Large intestine (tissue), 3 donors: ENCODE measurements around the gene TNS4. TPM values are rescaled to one million over a fixed set of nuclear protein-coding genes. Genes with fewer than 3 reads are reported as not detected.

ENCODE experiments used
- DNase-seq, 2 donors: peaks; one replicate each; pipeline versions ENCODE4 v3.0.0 to v3.0.0-alpha.2; 2013
- H3K27ac ChIP-seq: one replicate; pipeline ENCODE4 v1.5.1; 2013; ENCODE audit warnings: low read length
- H3K27me3 ChIP-seq: 2 replicates; pipeline ENCODE4 v1.6.1; 2013; ENCODE audit warnings: low read length; ENCODE audit not compliant: control insufficient read depth, insufficient read depth
- H3K36me3 ChIP-seq: 2 replicates; pipeline ENCODE4 v1.6.1; 2013; ENCODE audit warnings: low read length; ENCODE audit not compliant: control insufficient read depth, insufficient read depth
- H3K4me1 ChIP-seq: one replicate; pipeline ENCODE4 v1.6.1; 2013; ENCODE audit warnings: low read length; ENCODE audit not compliant: control insufficient read depth, insufficient read depth
- H3K4me3 ChIP-seq: one replicate; pipeline ENCODE4 v1.5.1; 2013; ENCODE audit warnings: low read length
- H3K9me3 ChIP-seq: one replicate; pipeline ENCODE4 v1.6.1; 2013; ENCODE audit warnings: mild to moderate bottlenecking, low read depth, low read length, moderate library complexity; ENCODE audit not compliant: control insufficient read depth
- WGBS: methylation state at CpG from one replicate; pipeline ENCODE4 v1.1.5; 2013; ENCODE audit warnings: low lambda C conversion rate; ENCODE audit not compliant: insufficient coverage; 5-methylcytosine and 5-hydroxymethylcytosine counted together
- polyA plus RNA-seq: library from polyadenylated mRNA; unstranded; fragments of 120-200 nt; gene quantifications from one replicate; pipeline ENCODE4 v1.2.1, GENCODE V29; 2013

The TNS4 gene
- polyA plus RNA-seq, 1 donor: 0.06 TPM

GRCh38 chr17:40454613-40454995, 46.8 kb downstream of the TNS4 start:
- no peak for DNase-seq
- peaks cover 23% of the 10 kb centered on the region for H3K4me1 ChIP-seq
- no peak overlapping the region for H3K4me3 ChIP-seq
- H3K27ac ChIP-seq: no peak overlapping the region
- no peaks in the 10 kb centered on the region for H3K9me3 ChIP-seq
- H3K27me3 ChIP-seq: peaks cover 2% of the 10 kb centered on the region
- no CpG with 5 or more reads among the region's 2 CpGs for WGBS
- peaks cover 28% of the 10 kb centered on the region for H3K36me3 ChIP-seq

GRCh38 chr17:40453881-40454612, 47.4 kb downstream of the TNS4 start:
- peaks cover 28% of the 10 kb centered on the region for H3K36me3 ChIP-seq
- H3K27me3 ChIP-seq: peaks cover 2% of the 10 kb centered on the region
- WGBS: 60% methylated on average over 1 of the region's 19 CpGs
- no peak for DNase-seq
- no peak overlapping the region for H3K27ac ChIP-seq
- peaks cover 27% of the 10 kb centered on the region for H3K4me1 ChIP-seq
- no peak overlapping the region for H3K4me3 ChIP-seq
- H3K9me3 ChIP-seq: no peaks in the 10 kb centered on the region

DNA sequence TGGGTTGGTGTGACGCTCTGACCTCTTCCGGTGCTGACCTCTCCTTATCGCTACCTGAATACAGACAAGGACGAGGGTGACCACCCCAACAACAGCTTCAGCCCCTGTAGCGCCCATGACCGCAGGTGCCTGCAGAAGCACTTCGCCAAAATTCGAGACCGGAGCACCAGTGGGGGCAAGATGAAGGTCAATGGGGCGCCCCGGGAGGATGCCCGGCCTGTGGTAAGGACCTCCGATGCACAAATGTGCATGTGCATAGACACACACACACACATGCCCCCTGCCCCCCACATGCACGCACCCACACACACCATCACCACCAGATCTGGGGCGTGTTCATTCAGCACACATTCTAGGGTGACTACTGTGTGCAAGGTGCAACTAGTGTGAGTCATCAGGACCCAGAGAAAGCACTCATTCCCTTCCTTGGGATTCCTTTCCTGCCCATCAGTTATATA, 48.5 kb downstream of the TNS4 start:
- Histone ChIP-seq H3K27ac (no peak overlapping the region), H3K9me3 (no peaks in the 10 kb centered on the region), H3K4me1 (peaks cover 33% of the 10 kb centered on the region), H3K27me3 (peaks cover 2% of the 10 kb centered on the region), H3K4me3 (no peak overlapping the region), H3K36me3 (peaks cover 28% of the 10 kb centered on the region)
- no CpG with 5 or more reads among the region's 15 CpGs for WGBS
- no peak for DNase-seq

GRCh38 chr17:40452216-40452787, 49.1 kb downstream of the TNS4 start:
- Histone ChIP-seq H3K36me3 (peaks cover 28% of the 10 kb centered on the region), H3K27ac (no peak overlapping the region), H3K27me3 (peaks cover 2% of the 10 kb centered on the region), H3K4me3 (no peak overlapping the region), H3K9me3 (no peaks in the 10 kb centered on the region), H3K4me1 (peaks cover 33% of the 10 kb centered on the region)
- no CpG with 5 or more reads among the region's 7 CpGs for WGBS
- no peak for DNase-seq

- Histone ChIP-seq H3K27me3 (peaks cover under 1% of the 10 kb centered on the region), H3K4me1 (peaks cover 33% of the 10 kb centered on the region), H3K4me3 (no peak overlapping the region), H3K36me3 (peaks cover 22% of the 10 kb centered on the region), H3K9me3 (no peaks in the 10 kb centered on the region), H3K27ac (no peak overlapping the region)
- WGBS: no CpG with 5 or more reads among the region's 6 CpGs
- DNase-seq: no peak
These were observed 50.0 kb downstream of the TNS4 start for GRCh38 chr17:40451420-40451819.

DNA sequence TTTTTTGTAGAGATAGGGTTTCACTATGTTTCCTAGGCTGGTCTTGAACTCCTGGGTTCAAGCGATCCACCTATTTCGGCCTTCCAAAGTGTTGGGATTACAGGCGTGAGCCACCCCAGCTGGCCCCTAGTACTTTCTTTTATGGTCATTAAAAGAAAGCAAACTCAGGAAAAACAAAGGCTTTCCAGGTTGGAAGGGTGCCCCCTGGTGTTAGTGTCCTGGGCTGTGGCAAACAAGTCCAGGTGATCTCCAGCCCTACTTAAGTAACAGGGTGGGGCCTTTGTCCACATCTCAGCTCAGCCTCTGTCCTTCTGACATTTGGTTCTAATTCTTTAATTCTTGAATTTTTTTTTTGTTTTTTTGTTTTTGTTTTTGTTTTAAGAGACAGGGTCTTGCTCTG, 51.2 kb downstream of the TNS4 start:
- no CpG with 5 or more reads among the region's 3 CpGs for WGBS

GRCh38 chr17:40448639-40449261, 52.7 kb downstream of the TNS4 start:
- peaks cover 10% of the 10 kb centered on the region for H3K27me3 ChIP-seq
- peak overlapping the region; percentile 32 for H3K27ac ChIP-seq
- WGBS: no CpG with 5 or more reads among the region's 7 CpGs
- peaks cover 40% of the 10 kb centered on the region for H3K4me1 ChIP-seq
- no peaks in the 10 kb centered on the region for H3K9me3 ChIP-seq
- H3K4me3 ChIP-seq: no peak overlapping the region
- DNase-seq: peak; percentile 86 to 87
- H3K36me3 ChIP-seq: peaks cover 7% of the 10 kb centered on the region

More for the DNA sequence above, 51.2 kb downstream of the TNS4 start:
- peak in 1 of 2 donors; percentile 58 for DNase-seq
- Histone ChIP-seq H3K27ac (no peak overlapping the region), H3K4me1 (peaks cover 35% of the 10 kb centered on the region), H3K36me3 (peaks cover 17% of the 10 kb centered on the region), H3K9me3 (no peaks in the 10 kb centered on the region), H3K4me3 (no peak overlapping the region), H3K27me3 (peaks cover 3% of the 10 kb centered on the region)

DNA sequence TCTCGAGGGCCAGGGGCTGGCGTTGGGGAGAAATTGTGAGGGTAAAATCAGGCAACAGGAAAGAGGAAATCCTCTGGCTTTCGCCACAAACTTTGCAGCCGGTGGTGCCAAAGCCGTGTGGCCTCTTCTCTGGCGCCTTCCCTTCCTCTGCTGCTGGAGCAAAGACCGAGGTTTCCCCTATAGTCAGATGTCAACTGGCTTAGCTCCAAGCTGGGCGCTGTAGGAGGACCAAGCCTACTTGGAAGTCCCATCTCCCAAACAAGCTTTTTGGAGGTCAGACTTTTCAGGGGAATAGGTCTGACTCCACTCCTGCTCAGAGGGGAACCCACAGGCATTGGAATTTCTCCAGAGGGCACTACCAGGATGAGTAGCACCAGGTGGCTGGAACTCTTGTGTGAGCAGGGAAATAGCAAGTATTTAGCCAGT, 53.2 kb downstream of the TNS4 start:
- Histone ChIP-seq H3K27ac (peak overlapping the region; percentile 21), H3K27me3 (peaks cover 10% of the 10 kb centered on the region), H3K9me3 (no peaks in the 10 kb centered on the region), H3K36me3 (peaks cover 3% of the 10 kb centered on the region), H3K4me1 (peaks cover 40% of the 10 kb centered on the region), H3K4me3 (no peak overlapping the region)
- no CpG with 5 or more reads among the region's 8 CpGs for WGBS
- DNase-seq: no peak

GRCh38 chr17:40447806-40448205, 53.6 kb downstream of the TNS4 start:
- WGBS: no CpG with 5 or more reads among the region's 4 CpGs
- no peak overlapping the region for H3K4me3 ChIP-seq
- peaks cover 10% of the 10 kb centered on the region for H3K27me3 ChIP-seq
- no peaks in the 10 kb centered on the region for H3K9me3 ChIP-seq
- peaks cover 42% of the 10 kb centered on the region for H3K4me1 ChIP-seq
- no peak overlapping the region for H3K27ac ChIP-seq
- H3K36me3 ChIP-seq: no peaks in the 10 kb centered on the region
- no peak for DNase-seq

DNA sequence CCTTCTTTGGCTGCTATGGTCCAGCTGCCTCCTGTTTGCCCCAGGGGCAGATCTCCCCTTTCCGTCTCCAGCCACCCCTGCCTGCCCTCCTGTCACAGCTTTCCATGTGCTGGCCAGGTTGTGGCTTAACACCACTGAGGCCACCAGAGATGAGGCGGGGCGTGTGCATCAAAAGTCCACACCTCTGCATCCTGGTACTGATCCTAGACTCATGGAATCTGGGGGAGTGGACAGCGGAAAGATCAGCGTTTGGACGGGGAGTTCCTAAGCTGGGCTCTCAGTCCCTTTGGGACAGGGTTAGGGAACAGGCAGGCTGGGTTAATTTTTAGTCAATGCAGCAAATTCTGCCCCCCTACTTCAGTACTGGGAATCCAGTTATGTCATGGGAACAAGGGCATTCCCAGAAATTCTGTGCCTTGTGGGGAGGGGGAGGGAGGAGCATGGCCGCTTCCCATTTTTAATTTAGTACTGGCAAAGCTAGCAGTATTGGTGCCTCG, 54.2 kb downstream of the TNS4 start:
- no CpG with 5 or more reads among the region's 8 CpGs for WGBS
- no peak for DNase-seq
- no peaks in the 10 kb centered on the region for H3K36me3 ChIP-seq
- H3K27ac ChIP-seq: no peak overlapping the region
- H3K27me3 ChIP-seq: peaks cover 14% of the 10 kb centered on the region
- H3K9me3 ChIP-seq: no peaks in the 10 kb centered on the region
- no peak overlapping the region for H3K4me3 ChIP-seq
- H3K4me1 ChIP-seq: peaks cover 45% of the 10 kb centered on the region
